Diencephalon (tissue), 1 donor: ENCODE data around the gene CST5. TPM values are rescaled to one million over a fixed set of nuclear protein-coding genes. Genes with fewer than 3 reads are reported as not detected.

Source experiments
- total RNA-seq: library from RNA; depleted of rRNA; stranded (reverse); fragments of >200 nt; gene quantifications from one replicate; pipeline ENCODE4 v1.2.3, GENCODE V29; 2014

Gene CST5
- not detected for total RNA-seq

GRCh38 chr20:23879328-23879798 lies at the start of gene CST5:
CST5 (minus strand) TSS chr20:23879748; CDS start chr20:23879676, 72 bp downstream.

GRCh38 chr20:23826541-23827021 lies 53.0 kb downstream of the CST5 start, which contains the start of gene CST2:
CST2 (minus strand) TSS chr20:23826729; CDS start chr20:23826660, 69 bp downstream.

Other genes with a start within 250 kb of the CST5 start
- 422 TPM for gene CST3, start 241.8 kb downstream of the CST5 start, total RNA-seq
- not detected for gene CST4, start 190.7 kb downstream of the CST5 start, total RNA-seq
- gene CST1, start 128.8 kb downstream of the CST5 start, total RNA-seq = not detected
- not detected for gene CST2, start 53.0 kb downstream of the CST5 start, total RNA-seq
- gene GGTLC1, start 109.0 kb upstream of the CST5 start, total RNA-seq = not detected